IPS DF 4.7 (cell line): ENCODE measurements around the gene NME7.
"Not testable (repeated sequence)": the region's sequence is repeated elsewhere in the genome, so short reads cannot be mapped to it uniquely, and the experiment has no call there.

Experiments used
- DNase-seq: peaks from one replicate; pipeline ENCODE4 v3.0.0-alpha.2; 2013; ENCODE audit warnings: low spot score; ENCODE audit errors: extremely low read depth

Gene NME7

GRCh38 chr1:169236143-169236542 lies 131.5 kb downstream of the NME7 start:
- no peak for DNase-seq

GRCh38 chr1:169235568-169235967 lies 132.0 kb downstream of the NME7 start:
- no peak for DNase-seq

GRCh38 chr1:169234780-169235179 lies 132.8 kb downstream of the NME7 start:
- DNase-seq, result no peak

GRCh38 chr1:169217636-169218035 lies 150.0 kb downstream of the NME7 start:
- DNase-seq, result no peak

GRCh38 chr1:169214598-169214997 lies 153.0 kb downstream of the NME7 start:
- DNase-seq, result no peak

GRCh38 chr1:169212088-169212487 lies 155.5 kb downstream of the NME7 start:
- no peak for DNase-seq

- no peak for DNase-seq
These were observed 159.6 kb downstream of the NME7 start for GRCh38 chr1:169207797-169208520.

GRCh38 chr1:169204157-169204556 lies 163.4 kb downstream of the NME7 start:
- no peak for DNase-seq

GRCh38 chr1:169202791-169203665 lies 164.6 kb downstream of the NME7 start:
- DNase-seq, result no peak

- DNase-seq, result no peak
These were observed 166.4 kb downstream of the NME7 start for GRCh38 chr1:169201084-169201619.

GRCh38 chr1:169200319-169200718 lies 167.3 kb downstream of the NME7 start:
- DNase-seq, result no peak

- DNase-seq, result no peak
These were observed 171.0 kb downstream of the NME7 start for GRCh38 chr1:169196581-169196980.

- no peak for DNase-seq
These were observed 171.4 kb downstream of the NME7 start for GRCh38 chr1:169196161-169196560.

- no peak for DNase-seq
These were observed 174.3 kb downstream of the NME7 start for GRCh38 chr1:169193191-169193850.

- no peak for DNase-seq
These were observed 181.5 kb downstream of the NME7 start for GRCh38 chr1:169186106-169186505.

GRCh38 chr1:169184812-169185211 lies 182.8 kb downstream of the NME7 start:
- no peak for DNase-seq

- no peak for DNase-seq
These were observed 187.4 kb downstream of the NME7 start for GRCh38 chr1:169180174-169180573.

GRCh38 chr1:169179431-169179830 lies 188.2 kb downstream of the NME7 start:
- not testable (repeated sequence) for DNase-seq

GRCh38 chr1:169175461-169175860 lies 192.1 kb downstream of the NME7 start:
- DNase-seq, result no peak

- no peak for DNase-seq
These were observed 204.5 kb downstream of the NME7 start for GRCh38 chr1:169163059-169163458.

GRCh38 chr1:169161496-169162194 lies 206.0 kb downstream of the NME7 start:
- DNase-seq, result no peak
